CD14-positive monocyte (primary cell): ENCODE data around the gene IL1B. TPM values are rescaled to one million over a fixed set of nuclear protein-coding genes. Genes with fewer than 3 reads are reported as not detected.

Experiments
- DNase-seq, 3 donors: peaks; one replicate each; pipeline ENCODE4 v3.0.0-alpha.2; 2011 to 2022
- H2AFZ ChIP-seq: 2 replicates; pipeline ENCODE4 v1.6.0; 2012; ENCODE audit warnings: mild to moderate bottlenecking, low read depth, low read length, inconsistent platforms; ENCODE audit not compliant: insufficient read depth, poor library complexity, severe bottlenecking
- H3K27ac ChIP-seq, 2 donors: 1 replicate in 1 of 2; 2 replicates in 1 of 2; pipeline ENCODE4 v1.5.1; 2012 to 2013; ENCODE audit warnings: low read length in 2 of 2, control low read depth in 1 of 2, inconsistent platforms in 1 of 2, low read depth in 1 of 2, mild to moderate bottlenecking in 1 of 2
- H3K27me3 ChIP-seq, 2 donors: one replicate each; pipeline versions ENCODE4 v1.6.0 to v1.6.1; 2011 to 2013; ENCODE audit warnings: low read length in 2 of 2; ENCODE audit not compliant: control insufficient read depth in 2 of 2, insufficient read depth in 2 of 2
- H3K36me3 ChIP-seq, 2 donors: replicated peaks in 1 of 2; 1 replicate in 1 of 2; 2 replicates in 1 of 2; pipeline versions ENCODE4 v1.5.1 to v1.6.1; 2012 to 2013; ENCODE audit warnings: low read length in 2 of 2, control low read depth in 1 of 2, inconsistent platforms in 1 of 2, mild to moderate bottlenecking in 1 of 2; ENCODE audit not compliant: insufficient read depth in 2 of 2, control insufficient read depth in 1 of 2
- H3K4me1 ChIP-seq, 2 donors: 1 replicate in 1 of 2; 2 replicates in 1 of 2; pipeline versions ENCODE4 v1.5.1 to v1.6.1; 2012 to 2013; ENCODE audit warnings: low read length in 2 of 2, control low read depth in 1 of 2, inconsistent platforms in 1 of 2, mild to moderate bottlenecking in 1 of 2, moderate library complexity in 1 of 2; ENCODE audit not compliant: insufficient read depth in 2 of 2, control insufficient read depth in 1 of 2
- H3K4me2 ChIP-seq: replicated peaks from 2 replicates; pipeline ENCODE3; 2012; ENCODE audit warnings: low read length, moderate library complexity, mild to moderate bottlenecking; ENCODE audit not compliant: poor library complexity, severe bottlenecking; ENCODE audit errors: extremely low read depth
- H3K4me3 ChIP-seq, 3 experiments: fragments of 200-600 bp in 1 of 3; sonication (generic) in 1 of 3; replicated peaks in 1 of 3; 1 replicate in 2 of 3; 2 replicates in 1 of 3; pipeline ENCODE4 v1.5.1; 2011 to 2013; ENCODE audit warnings: low read length in 3 of 3, mild to moderate bottlenecking in 3 of 3, control low read depth in 2 of 3, low read depth in 2 of 3, inconsistent platforms in 1 of 3, moderate library complexity in 1 of 3
- H3K79me2 ChIP-seq: 2 replicates; pipeline ENCODE4 v1.6.0; 2012; ENCODE audit warnings: mild to moderate bottlenecking, control low read depth, inconsistent platforms, low read length, moderate library complexity; ENCODE audit not compliant: insufficient read depth
- H3K9ac ChIP-seq: 2 replicates; pipeline ENCODE4 v1.6.0; 2017; ENCODE audit warnings: low read length, mild to moderate bottlenecking; ENCODE audit not compliant: insufficient read depth, poor library complexity, severe bottlenecking
- H3K9me3 ChIP-seq, 2 donors: replicated peaks in 1 of 2; 1 replicate in 1 of 2; 2 replicates in 1 of 2; pipeline versions ENCODE4 v1.5.1 to v1.6.1; 2012 to 2013; ENCODE audit warnings: low read length in 2 of 2, control low read depth in 1 of 2; ENCODE audit not compliant: control insufficient read depth in 1 of 2, insufficient read depth in 1 of 2
- H4K20me1 ChIP-seq: 2 replicates; pipeline ENCODE4 v1.6.0; 2012; ENCODE audit warnings: mild to moderate bottlenecking, low read length, control low read depth, moderate library complexity; ENCODE audit not compliant: insufficient read depth
- H3K27ac Mint-ChIP-seq, 7 donors: one replicate each; pipeline ENCODE4 v1.8.0; 2020; ENCODE audit warnings: mild to moderate bottlenecking in 7 of 7, mixed read lengths in 7 of 7, moderate library complexity in 6 of 7, inconsistent platforms in 2 of 7
- H3K27me3 Mint-ChIP-seq, 3 donors: one replicate each; pipeline ENCODE4 v1.8.0; 2021 to 2022; ENCODE audit warnings: low read depth in 3 of 3, mild to moderate bottlenecking in 3 of 3, mixed read lengths in 3 of 3, moderate library complexity in 3 of 3, inconsistent platforms in 1 of 3
- H3K36me3 Mint-ChIP-seq, 2 donors: one replicate each; pipeline ENCODE4 v1.8.0; 2020; ENCODE audit warnings: mixed read lengths in 2 of 2, inconsistent platforms in 1 of 2, mild to moderate bottlenecking in 1 of 2
- H3K4me1 Mint-ChIP-seq: one replicate; pipeline ENCODE4 v1.8.0; 2020; ENCODE audit warnings: mild to moderate bottlenecking, mixed read lengths
- H3K4me3 Mint-ChIP-seq, 2 donors: one replicate each; pipeline ENCODE4 v1.8.0; 2020; ENCODE audit warnings: mild to moderate bottlenecking in 2 of 2, mixed read lengths in 2 of 2, moderate library complexity in 1 of 2
- H3K9me3 Mint-ChIP-seq, 7 donors: one replicate each; pipeline ENCODE4 v1.8.0; 2020 to 2022; ENCODE audit warnings: mixed read lengths in 7 of 7, mild to moderate bottlenecking in 6 of 7, moderate library complexity in 6 of 7, inconsistent platforms in 2 of 7
- CTCF ChIP-seq: fragments of 200-600 bp; IDR thresholded peaks from one replicate; pipeline ENCODE4 v1.8.0; 2022; ENCODE audit warnings: antibody characterized with exemption, mild to moderate bottlenecking
- WGBS: methylation state at CpG from one replicate; pipeline ENCODE4 v1.1.5; 2013; ENCODE audit warnings: missing lambda C conversion rate; ENCODE audit not compliant: insufficient coverage; 5-methylcytosine and 5-hydroxymethylcytosine counted together
- intact Hi-C, 2 donors: fragments of 100-400 bp; cut with micrococcal nuclease; formaldehyde crosslinking; loops; one replicate each; pipeline versions ENCODE4 v1.15.0 to v1.15.1; 2023
- polyA plus RNA-seq, 3 donors: library from polyadenylated mRNA; depleted of rRNA in 1 of 3; unstranded in 2 of 3; stranded (reverse) in 1 of 3; fragments of 300-500 nt in 2 of 3; fragments of >200 nt in 1 of 3; fragmentation: Illumina TruSeq in 2 of 3; gene quantifications; 1 replicate in 2 of 3; 2 replicates in 1 of 3; pipeline ENCODE4 v1.2.3, GENCODE V29; 2012 to 2021

The IL1B gene
- polyA plus RNA-seq, 3 donors, result 65.1 to 1,419 (median 114) TPM

- Histone ChIP-seq H3K9me3 (no peaks in the 10 kb centered on the region), H3K4me1 (peaks cover 49 to 59% of the 10 kb centered on the region in 2 donors), H4K20me1 (no peaks in the 10 kb centered on the region), H3K27me3 (no peaks in the 10 kb centered on the region), H2AFZ (no peak overlapping the region), H3K27ac (no peak overlapping the region), H3K4me3 (no peak overlapping the region), H3K4me2 (no peak overlapping the region), H3K36me3 (no peaks in the 10 kb centered on the region), H3K9ac (no peak overlapping the region), H3K79me2 (no peaks in the 10 kb centered on the region)
- 90% methylated on average over 2 of the region's 2 CpGs for WGBS
- Mint-ChIP-seq H3K9me3 (no peaks in the 10 kb centered on the region), H3K4me3 (peak overlapping the region in 1 of 2 donors; percentile 20), H3K27me3 (peaks cover 0 to 3% (median 2%) of the 10 kb centered on the region in 3 donors), H3K27ac (peak overlapping the region in 2 of 7 donors; percentile 17 to 26), H3K4me1 (peaks cover 57% of the 10 kb centered on the region), H3K36me3 (peaks cover 0 to 5% of the 10 kb centered on the region in 2 donors)
- DNase-seq, result no peak
- TF ChIP-seq CTCF, result no peak
- intact Hi-C loops, result loop anchor here (2.0 to 10.0 kb wide), 4 partner anchors 43 to 89 kb away; partner anchors contain the start of gene IL1B (in 1 of the 2)
Observed at GRCh38 chr2:112883669-112884068, 47.1 kb upstream of the IL1B start.

DNA sequence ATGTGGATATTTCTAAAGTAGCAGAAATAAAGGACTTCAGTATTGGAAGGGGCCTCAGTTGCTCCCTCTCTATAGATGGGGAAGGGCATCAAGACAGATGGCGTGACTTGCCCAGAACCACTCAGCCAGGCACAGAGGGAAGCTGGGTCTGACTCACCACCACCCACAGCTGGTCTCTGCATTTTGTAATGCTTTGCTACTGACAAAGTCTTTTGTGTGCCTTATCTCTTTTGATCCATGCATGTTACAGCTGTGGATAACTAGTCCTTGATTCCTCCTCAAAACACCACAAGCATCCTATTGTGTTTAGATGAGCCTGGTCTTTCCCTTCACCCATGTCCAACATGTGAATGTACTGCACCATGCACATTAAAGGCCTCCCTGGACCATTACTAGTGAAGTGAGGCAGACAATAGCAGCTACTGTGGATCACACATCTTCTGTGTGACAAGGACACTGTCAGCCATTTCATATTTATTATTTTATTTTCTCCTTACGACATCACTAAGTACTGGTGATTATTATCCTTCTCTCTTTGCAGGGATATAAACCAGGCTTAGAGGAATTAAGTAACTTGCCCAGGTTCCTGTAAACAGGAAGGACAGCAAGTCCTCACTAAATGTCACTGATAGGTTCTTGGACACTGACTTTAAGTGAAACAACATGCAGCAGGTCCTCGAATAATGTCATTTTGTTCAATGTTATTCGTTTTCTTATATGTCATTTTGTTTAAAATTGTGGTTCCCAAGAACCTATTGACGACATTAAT is 44.8 kb upstream of the IL1B start:
- Mint-ChIP-seq H3K4me3 (no peak overlapping the region), H3K27ac (peak overlapping the region; percentile 76 to 96 (median 90)), H3K4me1 (peaks cover 41% of the 10 kb centered on the region), H3K36me3 (peaks cover 0 to 5% of the 10 kb centered on the region in 2 donors), H3K27me3 (peaks cover 0 to 6% (median 2%) of the 10 kb centered on the region in 3 donors), H3K9me3 (peaks cover 0 to under 1% (median 0%) of the 10 kb centered on the region in 7 donors)
- no peak for TF ChIP-seq CTCF
- Histone ChIP-seq H3K27me3 (no peaks in the 10 kb centered on the region), H3K27ac (peak overlapping the region; percentile 26 to 92), H3K9ac (peak overlapping the region; percentile 55), H3K4me3 (no peak overlapping the region), H3K9me3 (no peaks in the 10 kb centered on the region), H3K79me2 (no peaks in the 10 kb centered on the region), H2AFZ (no peak overlapping the region), H3K4me2 (peak overlapping the region; percentile 30), H4K20me1 (no peaks in the 10 kb centered on the region), H3K4me1 (peaks cover 33 to 41% of the 10 kb centered on the region in 2 donors), H3K36me3 (no peaks in the 10 kb centered on the region)
- 71% methylated on average over 4 of the region's 5 CpGs for WGBS
- intact Hi-C loops, result loop anchor here (5.0 to 10.0 kb wide), 3 partner anchors 44 to 87 kb away; partner anchors contain the start of gene IL1B (in 1 of the 2)
- peak; percentile 89 to 97 (median 96) for DNase-seq
